HepG2 (cell line): ENCODE data around the gene TLDC2. TPM values are rescaled to one million over a fixed set of nuclear protein-coding genes. Genes with fewer than 3 reads are reported as not detected.

Source experiments
- ATF4 ChIP-seq, 2 experiments: fragments of 450-650 bp in 1 of 2; sonication (generic) in 1 of 2; formaldehyde crosslinking; IDR thresholded peaks; 2 replicates each; pipeline versions ENCODE4 v1.5.0 to v1.8.0; 2020 to 2022; ENCODE audit warnings: mild to moderate bottlenecking in 1 of 2, missing genetic modification reagents in 1 of 2
- ATF5 ChIP-seq: sonication (generic); formaldehyde crosslinking; IDR thresholded peaks from 2 replicates; pipeline ENCODE4 v1.4.0; 2020; ENCODE audit warnings: mild to moderate bottlenecking, low read depth, missing genetic modification reagents
- BORCS8-MEF2B ChIP-seq: sonication (generic); formaldehyde crosslinking; IDR thresholded peaks from 2 replicates; pipeline ENCODE4 v1.8.0; 2022; ENCODE audit warnings: mild to moderate bottlenecking, missing genetic modification reagents
- CC2D1A ChIP-seq: sonication (generic); formaldehyde crosslinking; IDR thresholded peaks from 2 replicates; pipeline ENCODE4 v1.8.1; 2023; ENCODE audit warnings: mild to moderate bottlenecking, missing genetic modification reagents
- DPF2 ChIP-seq: sonication (generic); formaldehyde crosslinking; IDR thresholded peaks from 2 replicates; pipeline ENCODE4 v1.4.0; 2020; ENCODE audit warnings: mild to moderate bottlenecking, low read depth, missing genetic modification reagents, borderline replicate concordance
- E2F1 ChIP-seq: sonication (generic); formaldehyde crosslinking; IDR thresholded peaks from 2 replicates; pipeline ENCODE4 v1.5.0; 2020; ENCODE audit warnings: missing genetic modification reagents
- EP300 ChIP-seq, 3 experiments: sonication (generic) in 1 of 3; formaldehyde crosslinking in 1 of 3; IDR thresholded peaks; 2 replicates each; pipeline versions ENCODE4 v1.5.1 to v1.6.1; 2011 to 2020; ENCODE audit warnings: low read depth in 2 of 3, low read length in 2 of 3, borderline replicate concordance in 1 of 3, improper control_type of control experiment in 1 of 3, mild to moderate bottlenecking in 1 of 3, missing genetic modification reagents in 1 of 3, moderate library complexity in 1 of 3
- FOXC1 ChIP-seq: sonication (generic); formaldehyde crosslinking; IDR thresholded peaks from 2 replicates; pipeline ENCODE4 v1.8.0; 2022; ENCODE audit warnings: mild to moderate bottlenecking, missing genetic modification reagents, borderline replicate concordance
- GLI4 ChIP-seq: sonication (generic); formaldehyde crosslinking; IDR thresholded peaks from 2 replicates; pipeline ENCODE4 v1.5.1; 2020; ENCODE audit warnings: missing genetic modification reagents, mild to moderate bottlenecking, moderate library complexity, borderline replicate concordance
- MAFG ChIP-seq: sonication (generic); formaldehyde crosslinking; IDR thresholded peaks from 2 replicates; pipeline ENCODE4 v1.5.1; 2020; ENCODE audit warnings: mild to moderate bottlenecking, missing genetic modification reagents
- MBD4 ChIP-seq: IDR thresholded peaks from 2 replicates; pipeline ENCODE4 v1.6.1; 2012; ENCODE audit warnings: low read length, inconsistent platforms, borderline replicate concordance
- MLXIP ChIP-seq: sonication (generic); formaldehyde crosslinking; IDR thresholded peaks from 2 replicates; pipeline ENCODE4 v1.9.0; 2021; ENCODE audit warnings: missing genetic modification reagents, borderline replicate concordance
- NBN ChIP-seq: fragments of 450-650 bp; conservative IDR thresholded peaks from 2 replicates; pipeline ENCODE4 v1.6.1; 2017
- NCOA1 ChIP-seq: sonication (generic); formaldehyde crosslinking; IDR thresholded peaks from 2 replicates; pipeline ENCODE4 v1.9.0; 2021; ENCODE audit warnings: missing genetic modification reagents
- NR2C2 ChIP-seq: sonication (generic); formaldehyde crosslinking; IDR thresholded peaks from 2 replicates; pipeline ENCODE4 v1.4.0; 2020; ENCODE audit warnings: missing genetic modification reagents, mild to moderate bottlenecking, moderate library complexity, borderline replicate concordance
- NR3C1 ChIP-seq: sonication (generic); formaldehyde crosslinking; IDR thresholded peaks from 2 replicates; pipeline ENCODE4 v1.4.0; 2020; ENCODE audit warnings: missing genetic modification reagents
- RFXANK ChIP-seq: IDR thresholded peaks from 2 replicates; pipeline ENCODE4 v1.6.1; 2016
- TBP ChIP-seq: sonication (generic); formaldehyde crosslinking; IDR thresholded peaks from 2 replicates; pipeline ENCODE4 v1.5.0; 2020; ENCODE audit warnings: missing genetic modification reagents
- TFDP1 ChIP-seq: IDR thresholded peaks from 2 replicates; pipeline ENCODE4 v1.6.1; 2016; ENCODE audit warnings: missing compliant biosample characterization, missing genetic modification reagents, borderline replicate concordance
- ZBTB1 ChIP-seq: sonication (generic); formaldehyde crosslinking; IDR thresholded peaks from 2 replicates; pipeline ENCODE4 v1.4.0; 2020; ENCODE audit warnings: missing genetic modification reagents, borderline replicate concordance
- ZNF280B ChIP-seq: sonication (generic); formaldehyde crosslinking; IDR thresholded peaks from 2 replicates; pipeline ENCODE4 v1.5.0; 2020; ENCODE audit warnings: missing genetic modification reagents, mild to moderate bottlenecking, borderline replicate concordance
- ZNF331 ChIP-seq: sonication (generic); formaldehyde crosslinking; IDR thresholded peaks from 2 replicates; pipeline ENCODE4 v1.4.0; 2020; ENCODE audit warnings: missing genetic modification reagents
- ZNF672 ChIP-seq: sonication (generic); formaldehyde crosslinking; IDR thresholded peaks from 2 replicates; pipeline ENCODE4 v1.8.1; 2022; ENCODE audit warnings: missing genetic modification reagents
- polyA plus RNA-seq, 8 experiments: library from polyadenylated mRNA; depleted of rRNA in 3 of 8; stranded (reverse) in 7 of 8; unstranded in 1 of 8; fragments of >200 nt; fragmentation: Illumina TruSeq in 4 of 8; extraction: Trizol in 4 of 8; gene quantifications; 2 replicates each; pipeline versions ENCODE4 v1.2.1 to v1.2.3, GENCODE V29; 2011 to 2016; ENCODE audit warnings: low read depth in 4 of 8, missing spikeins in 1 of 8, mixed read lengths in 1 of 8; ENCODE audit not compliant: insufficient read depth in 1 of 8
- total RNA-seq, 5 experiments: library from RNA; depleted of rRNA; stranded (reverse); fragments of >200 nt; fragmentation: Illumina TruSeq; extraction: Trizol; gene quantifications; 2 replicates each; pipeline ENCODE4 v1.2.3, GENCODE V29; 2016; ENCODE audit warnings: low read depth in 1 of 5

The TLDC2 gene
- total and polyA plus RNA-seq, 2 of the 13 experiments (the other 11 are each of a cell fraction or from before 2014, with no cell fraction given): 1.5 to 1.6 TPM

- TF ChIP-seq TFDP1 (CRISPR knock-in tag) (no peak), NR2C2 (CRISPR knock-in tag) (no peak), NCOA1 (CRISPR knock-in tag) (no peak), ZNF672 (CRISPR knock-in tag) (no peak), RFXANK (CRISPR knock-in tag) (no peak), NR3C1 (CRISPR knock-in tag) (no peak), MBD4 (no peak), DPF2 (CRISPR knock-in tag) (peak; percentile 80), ZNF331 (CRISPR knock-in tag) (peak; percentile 84; the same call in 1 of the 2 replicates), ATF4 (CRISPR knock-in tag; IDR thresholded peaks at IDR 0.05) (no peak), E2F1 (CRISPR knock-in tag) (no peak), ATF5 (no peak), MLXIP (no peak), GLI4 (no peak), FOXC1 (CRISPR knock-in tag) (no peak), TBP (CRISPR knock-in tag) (no peak), MAFG (no peak), CC2D1A (no peak), EP300 (IDR thresholded peaks at IDR 0.05; ENCODE audit: low read depth in 2 of 2, low read length in 2 of 2) (peak in 1 of 2 experiments; percentile 58; a peak in 2 of 4 replicates), EP300 (CRISPR knock-in tag; IDR thresholded peaks at IDR 0.05; ENCODE audit: borderline replicate concordance) (peak; percentile 32; the same call in 1 of the 2 replicates), ZNF280B (no peak), NBN (no peak), BORCS8-MEF2B (CRISPR knock-in tag) (no peak), ZBTB1 (CRISPR knock-in tag) (no peak)
Observed at GRCh38 chr20:36927704-36928103, 51.8 kb downstream of the TLDC2 start (continued).
